Activated CD8-positive, alpha-beta memory T cell treated with anti-CD3 and anti-CD28 coated beads for 24 hours (primary cell): ENCODE data around the gene C11orf16.
"Not testable (repeated sequence)": the region's sequence is repeated elsewhere in the genome, so short reads cannot be mapped to it uniquely, and the experiment has no call there.

Experiments used
- DNase-seq: peaks from one replicate; pipeline ENCODE4 v3.0.0-alpha.2; 2020

Gene C11orf16

DNA sequence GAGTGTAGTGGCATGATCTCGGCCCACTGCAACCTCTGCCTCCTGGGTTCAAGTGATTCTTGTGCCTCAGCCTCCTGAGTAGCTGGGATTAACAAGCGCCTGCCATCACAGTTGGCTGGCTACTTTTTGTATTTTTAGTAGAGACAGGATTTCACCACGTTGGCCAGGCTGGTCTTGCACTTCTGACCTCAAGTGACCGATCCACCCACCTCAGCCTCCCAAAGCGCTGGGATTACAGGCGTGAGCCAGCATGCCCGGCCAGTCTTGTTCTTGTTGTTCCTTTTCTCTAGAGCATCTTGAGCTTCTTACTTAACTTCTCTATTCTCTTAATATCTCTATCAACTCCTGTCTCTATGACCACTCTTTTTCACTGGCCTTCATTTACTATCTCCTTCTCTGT lies 51.2 kb downstream of the C11orf16 start:
- DNase-seq: not testable (repeated sequence)

DNA sequence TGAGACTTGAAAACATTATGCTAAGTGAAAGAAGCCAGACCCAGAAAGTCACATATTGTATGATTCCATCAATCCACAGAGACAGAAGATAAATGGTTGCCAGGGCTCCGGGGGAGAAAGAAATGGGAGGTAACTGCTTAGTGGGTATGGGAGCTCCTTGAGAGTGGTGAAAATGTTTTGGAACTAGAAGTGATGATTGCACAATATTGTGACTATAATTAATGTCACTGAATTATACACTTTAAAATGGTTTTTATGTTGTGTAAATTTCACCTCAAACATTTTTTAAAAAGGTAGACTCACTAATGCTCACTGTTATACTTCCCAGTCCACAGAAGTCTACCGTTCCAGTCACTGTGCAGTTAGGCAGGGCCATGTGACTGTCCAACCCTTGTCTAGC lies 54.0 kb downstream of the C11orf16 start:
- DNase-seq: no peak

DNA sequence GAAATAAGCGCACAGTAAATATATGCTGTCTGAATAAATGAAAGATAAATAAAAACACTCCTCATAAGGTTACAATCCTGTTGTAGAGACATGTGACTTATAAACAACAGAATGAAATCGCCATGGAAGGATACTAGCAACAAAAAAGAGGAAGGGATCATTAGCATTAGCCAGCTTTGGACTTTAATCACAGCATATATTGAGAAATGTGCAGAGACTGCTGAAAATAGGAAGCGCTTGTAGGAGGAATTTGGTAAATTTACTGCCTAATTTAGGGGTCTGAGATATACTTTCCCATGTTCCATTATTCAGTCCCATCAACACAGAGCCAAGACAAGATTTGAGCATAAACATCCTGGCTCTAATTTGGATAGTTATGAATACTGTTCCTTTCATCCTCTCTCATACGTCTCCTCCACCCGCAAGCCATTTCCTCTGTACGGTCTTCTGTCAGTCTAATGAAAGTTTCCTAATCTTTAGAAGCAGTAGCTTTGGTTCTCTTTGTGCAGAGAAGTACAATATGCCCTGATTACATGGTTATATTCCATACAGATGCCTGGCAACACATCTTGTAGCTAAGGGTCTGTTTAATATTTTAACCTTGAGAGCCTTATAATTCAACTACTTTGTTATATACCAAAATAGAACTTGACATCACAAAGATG lies 58.9 kb downstream of the C11orf16 start:
- no peak for DNase-seq

DNA sequence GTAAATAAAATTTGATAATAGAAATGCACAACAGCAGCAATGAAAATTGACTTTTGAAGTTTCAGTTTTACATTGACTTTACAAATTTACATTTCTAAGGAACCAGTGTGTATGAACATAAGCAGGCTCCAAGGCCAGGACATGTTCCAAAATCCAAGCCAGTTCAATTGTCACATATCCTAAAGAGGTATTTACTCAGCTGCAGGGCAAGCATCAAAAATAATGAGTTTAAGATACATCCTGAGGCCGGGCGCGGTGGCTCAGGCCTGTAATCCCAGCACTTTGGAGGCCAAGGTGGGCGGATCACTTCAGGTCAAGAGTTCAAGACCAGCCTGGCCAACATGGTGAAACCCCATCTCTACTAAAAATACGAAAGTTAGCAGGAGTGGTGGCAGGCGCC lies 60.8 kb downstream of the C11orf16 start:
- no peak for DNase-seq

DNA sequence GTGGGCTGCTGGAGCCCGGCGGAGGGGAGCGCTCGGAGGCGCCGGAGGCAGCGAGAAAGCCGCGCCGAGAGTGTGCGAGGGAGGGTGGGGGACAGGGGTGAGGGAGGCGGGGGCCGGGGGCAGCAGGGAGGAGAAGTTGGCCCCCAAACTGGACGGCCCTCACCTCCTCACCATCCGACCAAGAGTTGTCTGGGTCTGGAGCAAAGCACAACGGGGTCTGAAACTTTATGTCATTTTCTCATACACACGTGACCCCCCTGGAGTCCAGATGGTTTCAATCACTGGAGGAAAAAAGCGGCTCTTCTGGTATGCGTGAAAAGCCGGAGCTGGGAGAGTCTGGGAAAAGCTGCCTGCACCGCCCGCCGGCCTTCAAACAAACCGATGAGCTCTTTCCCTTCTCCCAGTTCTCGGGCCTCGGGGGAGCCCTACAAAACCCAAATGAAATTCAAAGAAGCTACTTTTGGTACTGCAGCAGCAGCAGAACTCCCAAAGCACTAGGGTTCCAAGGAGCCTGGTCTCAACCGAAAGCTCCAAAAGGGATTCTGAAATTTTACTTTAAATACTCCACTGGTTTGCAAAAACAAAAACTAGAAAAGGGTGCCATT lies 61.5 kb downstream of the C11orf16 start:
- no peak for DNase-seq

DNA sequence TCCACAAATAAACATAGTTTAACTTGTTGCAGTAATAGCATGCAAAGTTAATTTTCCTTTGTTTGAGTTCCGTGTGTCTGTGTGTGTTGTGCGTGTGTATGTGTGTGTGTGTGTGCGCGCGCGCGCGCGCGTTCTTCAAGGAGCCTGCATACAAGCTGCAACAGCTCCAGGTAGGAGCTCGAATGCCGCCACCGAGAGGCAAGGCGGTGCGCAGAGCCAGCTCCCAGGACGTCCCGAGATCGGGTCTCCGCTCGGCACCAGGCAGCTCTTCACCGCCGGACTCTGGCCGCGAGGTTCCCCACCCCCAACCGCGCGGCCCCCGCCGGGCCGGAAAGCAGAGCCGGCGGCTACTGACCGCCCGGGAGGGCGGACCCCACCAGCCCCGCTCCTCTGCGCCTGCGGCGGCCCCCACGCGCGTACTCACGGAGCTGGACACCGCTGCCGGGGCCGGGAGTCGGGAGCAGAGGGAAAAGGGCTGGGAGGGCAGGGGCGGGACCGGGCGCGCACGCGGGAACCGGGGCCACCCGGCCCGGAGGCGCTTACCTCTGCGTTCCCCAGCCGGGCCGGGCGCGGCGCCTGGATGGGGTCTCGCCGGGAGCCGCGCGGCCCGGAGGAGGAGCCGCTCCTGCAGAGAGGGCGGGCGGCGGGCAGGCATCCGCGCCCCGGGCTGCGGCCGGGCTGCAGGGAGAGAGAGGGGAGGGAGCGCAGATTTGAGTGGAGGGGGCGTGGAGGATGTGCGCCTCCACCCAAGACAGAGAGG lies 62.2 kb downstream of the C11orf16 start:
- no peak for DNase-seq
